CD4-positive, alpha-beta T cell treated with Interferon alpha-2 for 1 hour (primary cell): ENCODE measurements around the gene VWC2.

ENCODE experiments used
- DNase-seq, 2 donors: peaks; one replicate each; pipeline ENCODE4 v3.0.0-alpha.2; 2020 to 2022

The VWC2 gene

DNA sequence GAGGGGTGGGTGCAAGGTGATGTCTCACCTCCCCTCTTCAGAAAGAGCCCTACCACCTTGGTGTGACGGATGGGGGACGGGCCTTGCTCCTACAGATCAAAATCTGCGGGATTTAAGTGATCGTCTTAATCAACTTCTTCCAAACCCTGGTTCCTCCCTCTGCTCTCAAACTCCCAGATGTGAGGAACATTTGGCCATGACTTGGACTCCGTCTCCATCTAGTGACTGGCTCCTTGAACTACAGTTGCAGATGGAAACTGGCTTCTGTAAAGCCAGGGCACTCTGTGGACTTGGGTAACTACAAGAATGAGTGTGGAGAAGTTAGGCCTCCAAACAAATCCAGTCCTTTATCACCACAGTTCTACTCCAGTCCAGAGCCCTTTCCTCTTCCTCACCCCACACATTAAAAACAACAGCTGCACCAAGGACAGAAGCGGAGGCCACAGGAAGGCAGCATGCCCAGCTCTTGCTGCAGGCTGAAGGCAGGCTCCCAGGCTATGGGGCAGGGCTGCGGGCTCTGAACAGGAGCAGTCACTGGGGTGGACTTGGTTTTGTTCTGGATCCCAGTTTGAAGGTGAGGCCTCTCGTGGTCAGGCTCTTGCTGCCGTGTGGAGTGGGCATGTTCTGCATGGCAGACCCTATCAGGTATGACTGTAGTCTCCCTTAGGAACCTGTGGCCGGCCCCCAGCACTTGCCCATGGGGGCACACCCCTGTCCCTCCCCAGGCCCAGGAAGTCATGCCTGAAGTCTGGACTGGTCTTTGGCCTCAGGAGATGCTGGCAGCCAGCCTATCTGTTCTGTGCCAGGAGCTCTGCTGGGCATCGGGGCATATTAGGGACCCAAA is 79.4 kb downstream of the VWC2 start:
- DNase-seq: peak in 1 of 2 donors; percentile 10

GRCh38 chr7:49855281-49855980 is 82.0 kb downstream of the VWC2 start:
- DNase-seq: no peak

DNA sequence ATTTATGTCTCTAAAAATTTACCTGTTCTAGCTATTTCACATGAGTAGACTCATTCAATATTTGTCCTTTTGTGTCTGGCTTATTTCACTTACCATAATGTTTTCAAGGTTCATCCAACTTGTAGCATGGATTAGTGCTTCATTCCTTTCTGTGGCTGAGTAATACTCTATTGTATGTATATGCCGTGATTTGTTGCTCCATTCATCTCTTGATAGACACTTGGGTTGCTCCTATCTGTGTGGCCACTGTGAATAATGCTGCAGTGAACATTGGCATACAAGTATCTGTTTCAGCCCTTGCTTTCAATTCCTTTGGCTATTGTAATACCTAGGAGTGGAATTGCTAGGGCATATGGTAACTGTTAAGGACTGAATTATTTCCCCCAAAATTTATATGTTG is 86.9 kb downstream of the VWC2 start:
- DNase-seq: no peak

GRCh38 chr7:49866076-49866735 is 92.8 kb downstream of the VWC2 start:
- DNase-seq: no peak

- no peak for DNase-seq
Observed at GRCh38 chr7:49866910-49867309, 93.5 kb downstream of the VWC2 start.

GRCh38 chr7:49873420-49873819 is 100.0 kb downstream of the VWC2 start:
- no peak for DNase-seq

DNA sequence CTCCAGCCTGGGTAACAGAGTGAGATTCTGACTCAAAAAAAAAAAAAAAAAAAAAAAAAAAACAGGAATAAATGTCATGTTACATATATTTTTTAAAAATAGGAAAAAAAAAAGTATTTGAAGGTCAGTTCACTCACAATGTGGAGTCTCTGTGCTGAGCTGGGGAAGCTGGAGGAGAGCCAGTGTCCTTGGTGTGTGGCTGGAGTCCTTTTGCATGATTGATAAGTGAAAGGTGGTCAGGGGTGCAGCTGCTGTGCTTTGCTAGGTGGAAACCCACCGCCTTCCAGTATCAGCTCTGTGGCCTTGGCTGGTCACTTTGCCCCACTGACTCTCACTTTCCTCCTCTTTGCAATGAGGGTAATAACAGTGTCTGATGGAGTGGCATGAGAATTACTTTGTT is 101.9 kb downstream of the VWC2 start:
- DNase-seq: no peak

DNA sequence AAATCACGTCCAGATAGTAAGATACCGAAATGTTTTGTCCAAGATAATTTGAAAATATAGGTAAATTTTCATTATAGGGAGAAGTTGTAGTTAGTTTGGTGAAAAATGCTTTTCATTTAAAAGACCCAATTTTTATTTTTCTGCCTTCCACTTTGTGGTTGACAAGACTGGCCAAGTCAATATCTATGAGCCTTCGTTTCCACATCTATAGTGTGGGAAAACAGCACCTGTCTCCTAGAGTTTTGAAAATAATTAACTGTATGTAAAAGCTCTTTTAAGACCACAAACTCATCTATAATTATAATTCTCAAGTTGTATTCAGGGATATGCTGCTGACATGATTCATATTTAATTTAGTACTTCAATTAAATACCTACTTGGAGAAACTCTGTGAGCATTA is 102.8 kb downstream of the VWC2 start:
- DNase-seq: no peak

DNA sequence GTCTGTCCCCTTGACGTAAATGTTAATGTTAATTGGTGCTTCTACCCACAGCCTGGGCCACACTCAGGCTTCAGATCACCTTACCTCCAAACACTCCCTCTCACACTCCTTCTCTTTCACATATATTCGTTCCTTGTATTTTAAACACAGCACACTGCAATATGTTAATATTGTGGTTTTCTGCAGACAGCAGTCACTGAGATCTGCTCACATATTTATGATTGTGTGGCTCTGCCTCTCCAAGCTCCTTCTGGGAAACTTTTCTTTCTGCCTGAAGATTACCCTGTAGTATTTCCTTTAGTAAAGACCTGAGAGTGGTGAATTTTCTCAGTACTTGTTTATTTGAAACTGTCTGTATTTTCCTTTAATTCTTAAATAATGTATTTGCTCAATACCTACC is 104.7 kb downstream of the VWC2 start:
- DNase-seq: no peak

DNA sequence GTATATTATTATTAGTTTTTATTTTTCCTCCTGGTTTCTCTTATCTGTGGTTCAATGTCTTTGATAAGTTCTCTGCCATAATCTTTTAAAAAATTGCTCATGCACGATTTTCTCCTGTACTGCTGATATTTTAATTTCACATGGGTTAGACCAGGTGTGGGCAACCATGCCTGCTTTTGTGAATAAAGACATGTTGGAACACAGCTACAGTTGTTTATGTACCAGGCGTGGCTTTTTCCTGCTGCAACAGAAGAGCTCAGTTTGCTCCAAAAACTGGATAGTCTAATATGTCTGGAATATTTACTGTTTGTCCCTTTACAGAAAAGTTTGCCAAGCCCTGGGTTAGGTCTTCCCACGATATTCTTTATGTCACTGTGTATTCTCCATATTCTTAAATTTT is 105.2 kb downstream of the VWC2 start:
- DNase-seq: no peak

DNA sequence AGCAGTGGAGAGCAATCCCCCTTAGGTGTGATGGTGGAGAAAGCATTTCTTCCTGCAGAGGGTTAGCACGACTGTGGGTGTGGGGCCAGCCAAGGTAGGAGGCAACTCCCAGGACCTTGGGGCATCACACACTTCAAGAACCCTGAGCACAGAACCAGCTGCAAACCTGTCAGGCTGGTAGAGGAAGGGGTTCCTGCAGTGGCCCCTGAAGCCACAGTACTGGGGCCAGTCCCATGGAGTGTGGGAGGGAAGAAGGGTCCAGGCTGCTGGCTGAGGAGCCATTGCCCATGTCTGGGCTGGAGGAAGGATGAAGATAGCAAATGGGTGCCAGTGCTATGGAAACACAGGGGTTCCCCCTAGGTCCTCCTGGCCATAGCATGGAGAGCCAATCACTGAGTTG is 110.5 kb downstream of the VWC2 start:
- DNase-seq: no peak

DNA sequence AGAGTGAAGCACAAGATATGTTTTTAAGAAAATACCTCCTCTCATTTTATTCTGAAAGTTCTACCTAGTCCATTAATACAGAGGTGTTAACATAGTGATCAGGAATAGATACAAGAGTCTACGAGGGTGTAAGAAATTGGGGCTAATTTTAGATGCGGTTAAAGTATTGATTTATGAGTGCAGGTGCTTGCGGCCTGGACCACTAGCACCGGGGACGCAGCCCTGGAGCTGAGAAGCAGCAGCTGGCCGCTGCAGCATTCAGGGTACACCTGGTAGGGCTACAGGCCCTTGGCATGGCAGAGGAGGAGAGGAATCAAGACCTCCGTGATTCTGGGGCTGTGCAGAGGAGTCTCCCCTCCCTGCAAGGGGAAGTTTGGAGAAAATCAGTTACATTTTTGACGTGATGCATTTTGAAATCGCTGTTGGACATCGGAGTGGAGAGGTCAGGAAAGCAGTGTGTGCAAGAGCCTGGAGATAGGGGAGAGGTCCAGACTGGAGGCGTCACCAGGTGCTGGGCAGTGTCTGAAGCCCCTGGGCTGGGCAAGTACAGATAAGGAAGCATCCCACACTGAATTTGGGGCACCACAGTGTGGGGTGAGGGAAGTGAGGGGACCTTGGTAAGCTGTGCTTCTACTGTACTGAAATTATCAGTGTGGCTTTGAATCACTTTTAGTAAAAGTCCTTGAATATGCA is 112.3 kb downstream of the VWC2 start:
- no peak for DNase-seq

DNA sequence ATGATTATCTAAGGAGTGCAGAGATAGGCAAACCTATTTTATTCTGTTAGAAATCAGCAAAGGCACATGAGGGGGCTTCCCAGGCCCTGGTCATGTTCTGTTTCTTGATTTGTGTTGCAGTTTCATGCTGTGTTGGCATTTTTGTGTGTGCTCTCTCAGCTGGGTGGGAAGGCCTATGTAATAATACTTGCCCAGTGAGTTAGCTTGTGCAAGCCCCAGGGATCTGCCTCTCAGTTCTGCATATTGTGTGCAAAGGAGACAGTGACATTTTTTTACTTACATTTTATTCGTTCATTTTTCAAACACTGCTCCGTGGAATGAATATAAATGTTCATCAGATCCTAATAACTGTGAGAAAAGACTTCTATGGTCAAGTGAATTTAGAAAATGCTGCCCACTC is 119.0 kb downstream of the VWC2 start:
- DNase-seq: no peak

- no peak for DNase-seq
Observed at GRCh38 chr7:49893131-49893530, 119.7 kb downstream of the VWC2 start.

GRCh38 chr7:49894543-49894942 is 121.1 kb downstream of the VWC2 start:
- DNase-seq: no peak

GRCh38 chr7:49911909-49912308 is 138.5 kb downstream of the VWC2 start:
- DNase-seq: no peak

GRCh38 chr7:49926720-49927119 is 153.3 kb downstream of the VWC2 start:
- no peak for DNase-seq

GRCh38 chr7:49927631-49928030 is 154.2 kb downstream of the VWC2 start:
- no peak for DNase-seq

DNA sequence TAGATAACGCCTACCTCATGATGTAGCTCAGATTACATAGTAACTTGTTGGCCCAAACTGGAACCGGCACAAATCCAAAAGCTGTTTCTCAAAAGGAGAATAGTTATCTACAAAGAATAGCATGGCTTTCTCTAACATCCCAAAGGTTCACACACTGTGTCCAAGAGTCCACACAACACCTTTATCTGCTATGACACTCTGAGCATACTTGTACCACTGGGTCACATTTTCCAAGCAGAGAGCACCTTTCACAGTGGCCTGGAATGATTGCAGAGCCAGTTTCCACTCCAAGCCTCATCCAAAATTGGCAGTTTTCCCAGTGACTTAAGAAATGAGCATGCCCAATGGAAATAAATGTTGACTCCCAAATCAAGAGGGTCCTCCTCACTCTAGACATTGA is 155.3 kb downstream of the VWC2 start:
- no peak for DNase-seq

GRCh38 chr7:49931627-49932026 is 158.2 kb downstream of the VWC2 start:
- DNase-seq: no peak

DNA sequence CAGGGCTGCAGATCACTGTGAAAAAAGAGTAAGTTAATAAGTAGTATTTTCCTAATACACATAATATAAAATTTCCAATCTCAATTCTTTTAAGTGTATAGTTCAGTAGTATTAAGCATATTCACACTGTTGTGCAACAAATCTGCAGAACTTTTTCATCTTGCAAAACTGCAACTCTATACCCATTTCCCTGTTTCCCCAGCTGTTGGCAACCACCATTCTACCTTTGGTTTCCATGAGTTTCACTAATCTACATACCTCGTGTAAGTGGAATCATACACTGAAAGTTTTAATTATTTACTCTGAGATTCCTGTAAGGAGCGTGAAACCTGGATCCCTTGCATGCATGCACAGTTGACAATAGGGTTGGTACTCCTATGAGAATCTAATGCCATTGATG is 164.2 kb downstream of the VWC2 start:
- no peak for DNase-seq
